ENCODE data around the gene ABL1. TPM values are rescaled to one million over a fixed set of nuclear protein-coding genes. Genes with fewer than 3 reads are reported as not detected.

ABL1 gene
- total RNA-seq, 2 experiments from 2014 or later, result 30.2 to 33.0 TPM

DNA sequence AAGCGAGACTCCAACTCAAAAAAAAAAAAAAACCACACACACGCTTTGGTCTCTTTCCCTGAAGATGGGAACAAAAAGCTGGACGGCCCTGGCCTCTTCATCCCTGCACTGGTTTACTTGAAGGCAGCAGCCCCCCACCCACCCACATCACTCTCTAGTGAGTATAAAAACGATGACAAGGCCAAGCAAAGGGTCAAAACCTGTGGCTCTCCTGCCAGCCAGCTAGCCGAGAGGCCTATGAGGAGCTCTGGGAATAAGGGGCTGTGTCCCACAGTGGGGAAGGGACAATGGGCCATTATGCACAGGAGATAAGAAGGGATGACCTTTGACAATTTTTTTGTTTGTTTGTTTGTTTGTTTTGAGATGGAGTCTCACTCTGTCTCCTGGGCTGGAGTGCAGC is 48.4 kb downstream of the ABL1 start:
- Mint-ChIP-seq H3K27me3 (no peaks in the 10 kb centered on the region), H3K27ac (no peak overlapping the region), H3K36me3 (ENCODE audit: low read depth) (peaks cover 19% of the 10 kb centered on the region), H3K4me3 (no peak overlapping the region), H3K4me1 (ENCODE audit: low read depth) (no peaks in the 10 kb centered on the region), H3K9me3 (no peaks in the 10 kb centered on the region)
- POLR2A ChIA-PET, result interaction anchor here (1.2 kb wide), 1 partner anchor 141 kb away, joined by 4 read pairs; no protein-coding TSS in a partner anchor
- CTCF ChIA-PET, result no interaction called here
- no peak for DNase-seq
- ATAC-seq, result no peak
- intact Hi-C loops (cut with micrococcal nuclease), result no loop called here
- no peak for TF ChIP-seq CTCF (IDR thresholded peaks at IDR 0.05)

GRCh38 chr9:130884111-130884531 is 49.1 kb downstream of the ABL1 start:
- no peak for TF ChIP-seq CTCF (IDR thresholded peaks at IDR 0.05)
- peaks cover 18% of the 10 kb centered on the region for H3K36me3 Mint-ChIP-seq (ENCODE audit: low read depth)
- intact Hi-C loops (cut with micrococcal nuclease), result no loop called here
- DNase-seq, result no peak
- no peaks in the 10 kb centered on the region for H3K9me3 Mint-ChIP-seq
- H3K4me1 Mint-ChIP-seq (ENCODE audit: low read depth), result no peaks in the 10 kb centered on the region
- no peaks in the 10 kb centered on the region for H3K27me3 Mint-ChIP-seq
- H3K4me3 Mint-ChIP-seq, result no peak overlapping the region
- ChIA-PET POLR2A (interaction anchor here (1.2 kb wide), 1 partner anchor 142 kb away, joined by 4 read pairs; no protein-coding TSS in a partner anchor), CTCF (no interaction called here)
- no peak overlapping the region for H3K27ac Mint-ChIP-seq
- ATAC-seq, result no peak

- intact Hi-C loops (cut with micrococcal nuclease), result no loop called here
Observed at GRCh38 chr9:130884542-130885483, 49.8 kb downstream of the ABL1 start.

GRCh38 chr9:130885484-130886375 is 50.7 kb downstream of the ABL1 start:
- no peak for ATAC-seq
- H3K36me3 Mint-ChIP-seq (ENCODE audit: low read depth), result peaks cover 13% of the 10 kb centered on the region
- no peaks in the 10 kb centered on the region for H3K27me3 Mint-ChIP-seq
- H3K4me3 Mint-ChIP-seq, result no peak overlapping the region
- H3K9me3 Mint-ChIP-seq, result no peaks in the 10 kb centered on the region
- intact Hi-C loops (cut with micrococcal nuclease), result no loop called here
- no peak overlapping the region for H3K27ac Mint-ChIP-seq
- DNase-seq, result no peak
- H3K4me1 Mint-ChIP-seq (ENCODE audit: low read depth), result no peaks in the 10 kb centered on the region
- ChIA-PET POLR2A (no interaction called here), CTCF (interaction anchor here (1.2 kb wide), 1 partner anchor 161 kb away, joined by 5 read pairs; no protein-coding TSS in a partner anchor)
- no peak for TF ChIP-seq CTCF (IDR thresholded peaks at IDR 0.05)

More at GRCh38 chr9:130884542-130885483, 49.8 kb downstream of the ABL1 start:
- no peaks in the 10 kb centered on the region for H3K27me3 Mint-ChIP-seq
- H3K9me3 Mint-ChIP-seq, result no peaks in the 10 kb centered on the region
- ChIA-PET CTCF (no interaction called here), POLR2A (no interaction called here)
- no peak overlapping the region for H3K4me3 Mint-ChIP-seq
- no peak for TF ChIP-seq CTCF (IDR thresholded peaks at IDR 0.05)
- DNase-seq (no peak), ATAC-seq (no peak)
- peaks cover 14% of the 10 kb centered on the region for H3K36me3 Mint-ChIP-seq (ENCODE audit: low read depth)
- H3K4me1 Mint-ChIP-seq (ENCODE audit: low read depth), result no peaks in the 10 kb centered on the region
- H3K27ac Mint-ChIP-seq, result no peak overlapping the region

Data from activated CD8-positive, alpha-beta T cell treated with anti-CD3 and anti-CD28 coated beads for 36 hours (primary cell).